ENCODE results near the gene TM9SF2.

Gene TM9SF2

GRCh38 chr13:99496184-99497142, 4.8 kb upstream of the TM9SF2 start:
- no peak for FAIRE-seq

DNA sequence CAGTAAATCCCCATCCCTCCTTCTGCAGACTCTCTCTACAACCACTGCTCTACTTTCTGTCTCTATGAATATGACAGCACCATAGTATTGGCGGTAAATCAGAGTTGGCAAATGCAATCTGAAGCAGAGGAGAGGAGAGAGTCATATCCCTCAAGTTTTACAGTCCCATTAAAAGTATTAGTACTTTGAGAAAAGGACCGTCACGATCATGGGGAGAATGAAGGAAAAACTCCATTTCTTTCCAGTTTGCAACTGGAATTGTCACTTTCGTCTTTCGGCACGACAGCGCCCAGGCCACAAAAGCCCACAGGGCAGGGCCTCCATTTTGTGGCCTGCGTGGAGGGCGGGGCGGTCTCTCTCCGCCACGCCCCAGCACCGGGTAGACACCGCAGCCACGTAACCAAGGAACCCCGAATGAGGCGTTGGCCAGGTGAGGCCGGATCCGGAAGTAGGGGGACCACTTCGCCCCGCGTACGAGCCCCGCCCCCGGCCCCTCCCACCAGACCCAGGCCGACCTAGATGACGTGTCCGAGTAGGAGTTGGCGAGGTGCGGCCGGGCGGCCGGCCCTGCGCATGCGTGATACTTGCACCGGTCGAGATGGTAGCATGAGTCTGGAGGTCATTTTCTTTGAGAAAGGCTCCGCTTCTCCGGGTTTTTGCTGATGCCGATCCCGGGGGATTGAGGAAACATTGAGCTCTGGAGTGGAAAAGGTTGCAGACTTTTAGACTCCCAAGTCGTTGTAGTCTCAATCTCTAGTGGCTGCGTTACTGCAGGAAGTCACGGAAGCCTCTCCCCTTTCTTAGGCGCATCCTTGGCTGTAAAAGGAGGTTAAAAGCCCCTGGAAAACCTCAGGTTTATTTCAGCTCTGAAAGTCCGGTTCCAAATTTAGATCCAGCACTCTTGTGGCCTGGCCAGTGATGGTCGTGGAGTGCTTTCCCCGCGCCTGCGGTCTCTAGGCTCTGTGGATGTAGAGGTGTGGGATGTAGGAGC, 2.8 kb upstream of the TM9SF2 start:
- no peak for FAIRE-seq

DNA sequence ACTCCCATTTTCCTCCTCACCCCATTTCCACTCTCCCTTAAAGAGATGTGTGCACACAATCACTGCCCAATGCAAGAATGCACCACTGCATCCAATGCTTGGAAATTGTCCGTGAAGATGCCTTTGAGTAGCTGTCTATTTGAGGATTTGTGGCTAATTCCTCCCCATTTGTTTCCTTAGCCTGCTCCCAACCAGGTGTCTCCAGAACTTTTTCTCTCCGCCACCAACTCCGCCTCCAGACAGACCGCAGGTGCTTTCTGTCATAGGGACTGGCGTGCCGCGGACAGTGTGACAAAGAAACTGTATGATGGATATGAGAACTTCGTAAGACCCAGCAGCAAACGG, 461 bp upstream of the TM9SF2 start:
- no peak for FAIRE-seq

DNA sequence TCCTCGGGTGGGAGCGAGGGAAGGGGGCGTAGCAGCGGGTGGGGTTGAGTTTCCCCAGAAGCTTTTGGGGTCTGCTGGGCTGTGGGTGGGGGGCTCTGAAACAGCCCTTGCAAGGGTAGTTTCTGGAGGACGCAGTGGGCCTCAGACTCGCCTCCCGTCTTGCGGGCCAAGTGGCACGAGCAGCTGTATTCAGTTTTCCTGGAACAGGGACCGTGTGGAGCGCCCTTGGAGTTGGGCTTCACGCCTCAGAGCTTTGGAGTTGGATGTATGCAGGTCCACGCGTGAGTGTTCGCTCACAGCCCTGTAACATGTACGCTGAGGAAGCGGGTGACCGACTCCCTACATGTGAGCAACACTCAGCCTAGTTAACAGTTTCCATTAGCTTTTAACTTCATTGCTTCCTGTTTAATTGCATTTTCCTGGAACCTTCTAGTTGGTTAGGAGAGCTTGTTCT, 603 bp downstream of the TM9SF2 start:
- no peak for FAIRE-seq

- peak; percentile 84 for FAIRE-seq
Observed at GRCh38 chr13:99505814-99506269, 4.6 kb downstream of the TM9SF2 start.

DNA sequence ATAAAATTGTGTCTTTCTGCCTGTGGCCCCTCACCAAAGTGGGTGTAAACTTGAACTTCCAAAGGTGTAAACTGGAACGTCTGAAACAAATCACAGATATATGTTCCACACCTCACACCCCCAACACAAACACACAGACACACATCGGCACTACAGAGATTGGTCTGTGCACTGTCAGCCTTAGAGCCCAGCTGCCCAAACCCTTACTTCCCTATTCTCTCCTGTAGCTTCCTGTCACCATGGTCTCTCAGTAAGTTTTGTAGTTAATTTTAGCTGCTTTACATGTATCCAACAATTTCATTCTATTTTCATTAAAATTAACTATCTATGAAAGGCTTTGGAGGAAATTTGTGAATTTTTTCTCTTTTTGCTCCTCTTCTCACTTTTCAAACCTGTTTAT, 5.4 kb downstream of the TM9SF2 start:
- FAIRE-seq: no peak

GRCh38 chr13:99507054-99507453, 5.8 kb downstream of the TM9SF2 start:
- no peak for FAIRE-seq

GRCh38 chr13:99507551-99507950, 6.3 kb downstream of the TM9SF2 start:
- no peak for FAIRE-seq

DNA sequence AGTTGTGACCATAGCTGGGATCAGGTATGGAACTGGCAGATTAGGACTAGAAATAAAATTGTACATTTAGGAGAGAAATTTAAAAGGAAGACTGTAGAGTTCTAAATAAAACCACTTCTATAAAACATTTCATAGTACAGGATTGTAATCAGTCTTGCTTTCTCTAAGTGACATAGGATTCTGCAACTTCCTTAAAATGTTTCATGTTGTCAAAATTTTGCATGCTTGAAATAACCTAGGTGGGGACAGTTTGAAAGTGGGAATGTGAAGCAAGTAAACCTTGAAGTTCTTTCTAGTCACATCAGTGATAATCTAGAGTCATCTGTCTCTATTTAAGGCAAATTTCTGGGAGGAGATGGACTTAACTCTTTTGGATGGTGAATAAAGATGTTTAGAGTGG, 6.7 kb downstream of the TM9SF2 start:
- no peak for FAIRE-seq

DNA sequence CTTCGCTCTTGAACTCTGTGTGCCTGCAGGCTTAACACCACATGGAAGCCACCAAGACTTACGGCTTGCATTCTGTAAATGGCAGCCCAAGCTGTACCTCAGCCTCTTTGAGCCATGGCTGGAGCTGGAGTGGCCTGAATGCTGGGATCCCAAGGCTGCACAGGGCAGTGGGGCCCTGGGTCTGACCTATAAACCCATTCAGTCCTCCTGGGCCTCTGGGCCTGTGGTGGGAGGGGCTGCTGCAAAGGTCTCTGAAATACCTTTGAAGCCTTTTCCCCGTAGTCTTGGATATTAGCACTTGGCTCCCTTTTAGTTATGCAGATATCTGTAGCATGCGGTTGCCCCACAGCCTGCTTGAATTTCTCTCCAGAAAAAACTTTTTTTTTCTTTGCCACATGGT, 8.2 kb downstream of the TM9SF2 start:
- FAIRE-seq: no peak

GRCh38 chr13:99514801-99515200, 13.5 kb downstream of the TM9SF2 start:
- no peak for FAIRE-seq

DNA sequence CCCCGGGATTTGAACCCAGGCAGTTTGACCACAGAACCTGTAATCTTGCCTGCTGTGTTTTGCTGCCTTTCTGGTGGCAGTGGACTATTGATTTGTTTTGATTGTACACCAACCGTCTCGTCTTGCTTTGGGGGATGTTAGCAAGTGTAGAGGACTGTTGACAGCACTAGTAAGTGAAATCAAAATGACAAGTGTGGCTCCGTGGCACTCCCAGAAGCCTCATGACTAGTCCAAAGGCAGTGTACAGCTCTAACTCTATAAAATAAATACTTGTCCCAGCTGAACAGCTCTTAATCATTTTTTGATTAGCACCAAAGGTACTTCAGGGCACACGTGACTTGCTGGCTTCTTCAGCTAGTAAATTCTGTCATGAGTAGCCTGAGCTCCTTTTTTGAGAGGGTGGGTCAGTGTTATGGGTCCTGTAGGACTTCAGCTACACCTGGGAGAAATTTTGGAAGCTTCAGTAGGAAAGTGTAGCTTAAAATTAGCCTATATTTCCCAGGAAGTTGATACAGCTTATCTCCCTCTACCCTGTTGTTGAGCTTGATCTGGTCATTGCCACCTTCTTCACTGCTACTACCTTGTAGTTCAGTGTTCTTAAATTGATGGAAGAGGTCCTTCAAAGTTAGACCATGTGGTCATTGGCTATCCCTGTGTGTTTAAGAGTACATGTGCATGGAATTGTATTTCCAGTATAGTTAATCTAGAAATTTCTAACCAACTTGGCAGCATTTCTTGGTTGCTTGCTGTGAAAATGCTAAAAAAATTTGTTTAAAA, 15.1 kb downstream of the TM9SF2 start:
- FAIRE-seq: no peak

DNA sequence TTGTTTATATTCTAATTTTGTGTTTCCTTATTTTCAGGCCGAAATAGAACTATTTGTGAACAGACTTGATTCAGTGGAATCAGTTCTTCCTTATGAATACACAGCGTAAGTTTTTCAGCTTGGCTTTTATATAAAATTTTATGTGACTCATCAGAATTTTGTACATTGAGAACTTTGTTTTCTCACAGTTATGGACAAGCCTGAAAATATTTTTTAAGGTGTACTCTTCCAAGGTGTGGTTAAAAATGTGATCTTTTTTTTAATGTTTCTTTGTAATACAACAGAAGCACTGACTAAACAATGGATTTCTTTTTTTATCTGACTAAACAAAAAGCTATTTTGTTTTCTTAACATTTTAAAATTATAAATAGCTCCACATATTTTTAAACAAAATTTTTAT, 16.3 kb downstream of the TM9SF2 start:
- FAIRE-seq: no peak

- no peak for FAIRE-seq
Observed at GRCh38 chr13:99517984-99518383, 16.7 kb downstream of the TM9SF2 start.

GRCh38 chr13:99522298-99522697, 21.0 kb downstream of the TM9SF2 start:
- no peak for FAIRE-seq

GRCh38 chr13:99523838-99524237, 22.6 kb downstream of the TM9SF2 start:
- FAIRE-seq: no peak

GRCh38 chr13:99525967-99526366, 24.7 kb downstream of the TM9SF2 start:
- no peak for FAIRE-seq

- FAIRE-seq: no peak
Observed at GRCh38 chr13:99526549-99526948, 25.3 kb downstream of the TM9SF2 start.

DNA sequence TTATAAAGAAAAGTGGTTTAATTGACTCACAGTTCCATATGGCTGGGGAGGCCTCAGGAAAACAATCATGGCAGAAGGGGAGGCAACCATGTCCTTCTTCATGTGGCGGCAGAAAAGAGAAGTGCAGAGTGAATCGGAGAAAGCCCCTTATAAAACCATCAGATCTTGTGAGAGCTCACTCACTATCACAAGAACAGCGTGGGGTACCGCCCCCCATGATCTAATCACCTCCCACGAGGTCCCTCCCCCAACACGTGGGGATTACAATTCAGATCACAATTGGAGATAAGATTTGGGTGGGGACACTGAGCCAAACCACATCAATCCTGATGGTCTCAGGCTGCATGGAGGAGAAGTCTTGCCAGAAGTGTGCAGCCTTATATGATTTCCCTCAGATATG, 26.0 kb downstream of the TM9SF2 start:
- FAIRE-seq: no peak

DNA sequence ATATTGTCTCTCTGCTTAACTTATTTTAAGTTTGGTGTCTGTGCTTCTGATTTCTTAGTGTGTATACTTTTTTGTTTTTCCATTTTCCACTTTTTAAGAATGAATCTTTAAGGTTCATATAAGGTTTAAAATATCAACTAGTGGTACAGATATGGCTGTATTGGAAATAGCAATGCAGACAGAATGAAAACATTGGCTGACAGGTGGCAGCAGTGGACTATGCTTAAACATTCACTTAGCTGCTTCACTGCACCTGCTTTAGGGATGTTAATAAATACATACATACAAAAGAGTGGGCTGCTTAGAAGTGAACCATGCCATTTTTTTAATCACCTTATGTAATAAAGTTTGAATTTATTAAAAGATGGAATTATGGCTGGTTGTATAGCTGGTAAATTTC, 27.3 kb downstream of the TM9SF2 start:
- FAIRE-seq: no peak

DNA sequence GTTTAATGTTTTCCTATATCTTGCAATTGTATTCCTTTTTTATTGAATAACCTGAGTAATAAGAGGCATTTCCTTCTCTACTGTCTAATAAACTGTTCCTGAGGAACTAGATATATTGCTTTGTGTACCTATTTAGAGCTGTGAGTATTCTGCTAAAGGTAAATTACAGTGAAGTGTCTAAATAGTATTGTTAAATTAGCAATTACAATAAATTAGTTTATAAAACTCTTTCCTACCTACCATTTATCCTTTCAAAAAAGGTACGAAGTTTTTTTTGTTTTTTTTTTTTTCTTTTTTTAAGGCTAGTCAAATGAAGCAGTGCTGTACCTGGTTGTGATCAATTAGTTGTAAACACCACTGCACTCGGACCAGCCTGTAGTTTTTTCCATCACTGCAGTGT, 34.8 kb downstream of the TM9SF2 start:
- no peak for FAIRE-seq

DNA sequence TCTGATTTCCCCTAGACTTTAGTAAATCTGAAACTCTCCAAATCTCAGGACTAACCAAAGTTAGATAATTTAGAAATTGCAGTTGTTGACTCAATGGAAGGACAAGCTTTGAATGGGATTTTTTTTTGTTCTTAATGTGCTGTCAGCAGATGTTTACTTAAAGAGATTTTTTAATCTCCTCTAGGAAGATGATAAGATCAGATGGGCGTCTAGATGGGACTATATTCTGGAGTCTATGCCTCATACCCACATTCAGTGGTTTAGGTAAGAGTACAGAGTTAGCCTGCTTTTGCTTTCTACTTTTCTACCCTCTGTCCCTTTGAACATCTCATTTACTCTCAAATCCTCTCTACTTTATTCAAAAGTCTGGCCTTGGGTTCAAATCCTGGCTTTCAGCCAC, 39.3 kb downstream of the TM9SF2 start:
- no peak for FAIRE-seq

All from colon (tissue), 2 donors.